Tibial nerve (tissue), 4 donors: ENCODE results near the gene MCRS1. TPM values are rescaled to one million over a fixed set of nuclear protein-coding genes. Genes with fewer than 3 reads are reported as not detected.

Experiments used
- DNase-seq, 2 donors: peaks; one replicate each; pipeline ENCODE4 v3.0.0-alpha.2; 2019; ENCODE audit warnings: low spot score in 2 of 2
- H3K27ac ChIP-seq, 4 donors: fragments of 200-600 bp; sonication (generic) in 3 of 4; one replicate each; pipeline ENCODE4 v1.5.1; 2017 to 2019; ENCODE audit warnings: mild to moderate bottlenecking in 1 of 4
- H3K27me3 ChIP-seq, 2 donors: fragments of 200-600 bp; sonication (generic) in 1 of 2; one replicate each; pipeline versions ENCODE4 v1.5.1 to v1.6.0; 2017 to 2019
- H3K36me3 ChIP-seq, 3 donors: fragments of 200-600 bp; sonication (generic); one replicate each; pipeline ENCODE4 v1.5.1; 2018 to 2019
- H3K4me1 ChIP-seq, 4 donors: fragments of 200-600 bp; sonication (generic) in 3 of 4; one replicate each; pipeline ENCODE4 v1.5.1; 2017 to 2019
- H3K4me3 ChIP-seq, 4 donors: fragments of 200-600 bp; sonication (generic) in 3 of 4; one replicate each; pipeline ENCODE4 v1.5.1; 2017 to 2019; ENCODE audit warnings: mild to moderate bottlenecking in 1 of 4, moderate library complexity in 1 of 4
- H3K9me3 ChIP-seq, 4 donors: fragments of 200-600 bp; sonication (generic) in 3 of 4; one replicate each; pipeline ENCODE4 v1.5.1; 2017 to 2019
- EP300 ChIP-seq, 2 donors: sonication (generic); formaldehyde crosslinking; IDR thresholded peaks; one replicate each; pipeline ENCODE4 v1.6.1; 2017; ENCODE audit warnings: antibody characterized with exemption in 2 of 2, mild to moderate bottlenecking in 1 of 2
- POLR2A ChIP-seq, 2 donors: fragments of 450-650 bp; IDR thresholded peaks; one replicate each; pipeline ENCODE4 v1.6.1; 2017; ENCODE audit warnings: antibody characterized with exemption in 2 of 2, mild to moderate bottlenecking in 2 of 2, moderate library complexity in 2 of 2
- WGBS, 2 donors: methylation state at CpG; one replicate each; pipeline ENCODE4 v1.1.5; 2018; 5-methylcytosine and 5-hydroxymethylcytosine counted together
- total RNA-seq, 4 donors: library from RNA; depleted of rRNA; stranded (reverse); fragments of >200 nt; gene quantifications; one replicate each; pipeline ENCODE4 v1.1.0, GENCODE V29; 2016
- TF ChIP-seq, protein P1 (sequence below), 5 experiments: fragments of 200-600 bp in 3 of 5; fragments of 450-650 bp in 2 of 5; sonication (generic) in 3 of 5; IDR thresholded peaks; one replicate each; pipeline ENCODE4 v1.5.1; 2016 to 2019; ENCODE audit warnings: antibody characterized with exemption in 5 of 5, mild to moderate bottlenecking in 3 of 5, moderate library complexity in 2 of 5

The MCRS1 gene
- total RNA-seq, 4 donors from 2014 or later = 42.0 to 67.2 (median 64.5) TPM

DNA sequence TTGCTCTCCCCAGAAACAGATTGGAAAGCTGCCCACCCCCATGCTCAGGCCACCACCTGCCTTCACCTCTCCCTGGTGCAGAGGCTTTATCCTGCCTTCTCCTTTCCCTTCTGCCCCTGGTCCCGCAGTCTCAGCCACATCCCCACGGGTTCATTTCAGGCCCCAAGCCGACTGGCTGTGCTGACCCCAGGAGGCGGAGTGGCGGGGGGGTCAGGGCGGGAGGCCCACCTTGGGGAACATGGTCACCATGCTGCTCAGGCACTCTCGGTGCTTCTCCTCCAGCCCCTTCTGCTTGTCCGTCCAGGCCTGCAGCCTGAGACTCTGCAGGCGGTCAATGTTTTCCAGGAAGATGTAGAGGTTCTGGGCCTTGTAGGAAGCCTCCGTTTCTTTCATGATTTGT is 30.6 kb upstream of the MCRS1 start:
- WGBS, 2 donors = 79 to 81% methylated on average over 10 of the region's 10 CpGs

DNA sequence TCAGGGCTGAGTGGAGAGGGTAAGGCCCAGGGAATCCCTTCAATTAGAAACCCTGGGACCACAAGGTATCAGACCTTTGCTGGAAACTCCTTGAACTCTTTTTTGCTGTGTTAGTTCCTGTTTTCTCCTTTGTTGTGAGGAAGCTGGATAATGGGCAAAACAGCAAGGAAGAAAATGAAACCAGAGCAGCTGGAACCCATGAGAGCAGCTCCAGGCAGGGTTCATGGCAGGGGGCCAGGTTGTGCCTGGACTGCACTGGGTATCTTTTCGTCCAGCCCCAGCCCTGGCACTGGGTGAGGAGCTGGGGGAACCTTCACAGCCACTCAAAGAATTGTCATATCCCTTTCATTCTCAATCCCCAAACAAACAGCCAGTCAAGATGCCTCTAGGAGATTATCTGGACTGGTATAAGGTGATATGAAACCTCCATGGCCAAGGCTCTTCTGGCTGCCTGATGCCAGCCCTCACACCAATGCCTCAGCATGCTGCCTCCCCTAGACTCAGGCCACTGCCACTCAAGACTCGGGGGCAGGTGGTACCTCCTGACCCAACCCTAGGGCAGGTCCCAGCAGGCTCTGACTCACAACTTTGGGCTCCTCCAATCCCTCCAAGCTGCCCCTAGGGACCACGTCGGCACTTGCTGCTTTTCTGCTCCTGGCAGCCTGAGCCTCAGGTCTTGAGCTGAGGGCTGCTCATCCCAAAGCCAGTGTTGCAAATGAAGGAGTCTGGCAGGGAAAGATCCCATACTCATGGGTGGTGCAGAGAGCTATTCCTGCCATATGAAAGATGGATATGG is 21.0 kb upstream of the MCRS1 start:
- 57 to 72% methylated on average over 1 to 4 of the region's 4 CpGs for WGBS, 2 donors
- no peak for DNase-seq
- no peak overlapping the region for H3K27ac ChIP-seq
- peaks cover 0 to 21% (median 0%) of the 10 kb centered on the region in 3 donors for H3K36me3 ChIP-seq
- H3K4me1 ChIP-seq = peaks cover 0 to 26% (median 3%) of the 10 kb centered on the region in 4 donors
- no peaks in the 10 kb centered on the region for H3K27me3 ChIP-seq
- H3K9me3 ChIP-seq = peaks cover 0 to 7% (median 0%) of the 10 kb centered on the region in 4 donors
- no peak overlapping the region for H3K4me3 ChIP-seq
- TF ChIP-seq EP300 (IDR thresholded peaks at IDR 0.05) (no peak), POLR2A (IDR thresholded peaks at IDR 0.05) (no peak)
- TF ChIP-seq, protein P1, sequence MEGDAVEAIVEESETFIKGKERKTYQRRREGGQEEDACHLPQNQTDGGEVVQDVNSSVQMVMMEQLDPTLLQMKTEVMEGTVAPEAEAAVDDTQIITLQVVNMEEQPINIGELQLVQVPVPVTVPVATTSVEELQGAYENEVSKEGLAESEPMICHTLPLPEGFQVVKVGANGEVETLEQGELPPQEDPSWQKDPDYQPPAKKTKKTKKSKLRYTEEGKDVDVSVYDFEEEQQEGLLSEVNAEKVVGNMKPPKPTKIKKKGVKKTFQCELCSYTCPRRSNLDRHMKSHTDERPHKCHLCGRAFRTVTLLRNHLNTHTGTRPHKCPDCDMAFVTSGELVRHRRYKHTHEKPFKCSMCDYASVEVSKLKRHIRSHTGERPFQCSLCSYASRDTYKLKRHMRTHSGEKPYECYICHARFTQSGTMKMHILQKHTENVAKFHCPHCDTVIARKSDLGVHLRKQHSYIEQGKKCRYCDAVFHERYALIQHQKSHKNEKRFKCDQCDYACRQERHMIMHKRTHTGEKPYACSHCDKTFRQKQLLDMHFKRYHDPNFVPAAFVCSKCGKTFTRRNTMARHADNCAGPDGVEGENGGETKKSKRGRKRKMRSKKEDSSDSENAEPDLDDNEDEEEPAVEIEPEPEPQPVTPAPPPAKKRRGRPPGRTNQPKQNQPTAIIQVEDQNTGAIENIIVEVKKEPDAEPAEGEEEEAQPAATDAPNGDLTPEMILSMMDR (IDR thresholded peaks at IDR 0.05) = no peak

More for the DNA sequence above, 30.6 kb upstream of the MCRS1 start:
- Histone ChIP-seq H3K27me3 (no peaks in the 10 kb centered on the region), H3K36me3 (peaks cover 0 to 30% (median 0%) of the 10 kb centered on the region in 3 donors), H3K4me1 (no peaks in the 10 kb centered on the region), H3K9me3 (no peaks in the 10 kb centered on the region), H3K4me3 (no peak overlapping the region), H3K27ac (no peak overlapping the region)
- no peak for DNase-seq
- TF ChIP-seq, protein P1 (IDR thresholded peaks at IDR 0.05) = no peak
- TF ChIP-seq POLR2A (IDR thresholded peaks at IDR 0.05) (no peak), EP300 (IDR thresholded peaks at IDR 0.05) (no peak)

DNA sequence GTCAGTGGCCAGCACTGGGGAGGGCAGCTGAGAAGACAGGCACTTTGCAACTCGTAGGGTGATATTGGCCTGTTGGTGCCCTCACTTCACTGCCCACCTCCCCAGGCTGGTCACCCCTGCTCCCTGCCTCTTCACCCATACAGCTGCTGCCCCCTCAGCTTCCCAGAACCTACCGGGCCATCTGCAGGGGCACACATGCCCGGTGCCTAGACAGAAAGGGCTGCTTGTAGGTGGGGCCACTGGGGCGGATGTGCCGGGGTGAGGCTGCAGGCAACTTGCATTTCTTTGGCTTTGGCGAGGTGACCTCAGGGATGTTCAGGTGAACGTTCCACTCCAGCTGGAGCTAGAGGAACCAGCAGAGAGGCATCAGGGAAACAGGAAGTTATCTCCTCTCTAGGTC is 20.3 kb upstream of the MCRS1 start:
- WGBS, 2 donors = 77 to 81% methylated on average over 7 of the region's 7 CpGs
- H3K4me1 ChIP-seq = peaks cover 0 to 33% (median 3%) of the 10 kb centered on the region in 4 donors
- no peaks in the 10 kb centered on the region for H3K27me3 ChIP-seq
- peaks cover 0 to 7% (median 0%) of the 10 kb centered on the region in 4 donors for H3K9me3 ChIP-seq
- no peak for TF ChIP-seq POLR2A (IDR thresholded peaks at IDR 0.05)
- no peak for TF ChIP-seq EP300 (IDR thresholded peaks at IDR 0.05)
- TF ChIP-seq, protein P1 (IDR thresholded peaks at IDR 0.05) = no peak
- no peak for DNase-seq
- peaks cover 0 to 21% (median 0%) of the 10 kb centered on the region in 3 donors for H3K36me3 ChIP-seq
- H3K4me3 ChIP-seq = no peak overlapping the region
- H3K27ac ChIP-seq = no peak overlapping the region

DNA sequence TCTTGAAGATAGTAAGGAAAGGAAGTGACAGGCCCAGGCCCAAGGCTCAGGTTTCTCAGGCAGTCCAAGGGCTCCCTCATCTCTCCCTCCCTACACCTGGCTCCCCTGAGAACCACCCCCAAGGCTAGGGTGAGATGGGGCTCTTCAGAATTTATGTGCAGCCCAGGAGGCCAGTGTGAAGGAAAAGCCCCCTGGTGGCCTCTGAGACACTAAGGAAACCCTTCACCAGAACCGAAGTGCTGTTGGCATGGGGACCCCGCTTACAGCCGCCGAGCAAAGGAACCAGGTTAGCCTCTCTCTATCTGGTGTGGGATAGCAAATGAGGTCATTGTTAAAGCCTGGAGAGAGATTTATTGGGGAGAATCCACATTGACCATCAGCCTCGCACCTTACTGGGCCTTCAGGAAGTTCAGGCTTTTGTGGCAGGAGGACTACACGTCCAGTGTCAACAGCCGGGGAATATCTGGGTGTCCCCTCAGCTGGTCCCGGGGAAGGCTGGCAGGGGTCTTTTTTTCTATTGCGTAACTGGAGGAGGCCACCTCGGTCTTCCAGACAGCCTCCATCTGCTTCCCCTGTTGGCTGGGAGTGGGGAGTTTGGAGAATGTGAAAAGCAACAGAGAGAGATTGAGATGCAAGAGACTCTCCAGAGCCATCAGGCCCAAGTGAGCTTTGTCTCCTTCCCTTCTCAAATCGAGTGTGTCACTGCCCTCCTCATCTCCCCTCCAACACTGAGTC is 19.4 kb upstream of the MCRS1 start:
- H3K36me3 ChIP-seq = peaks cover 0 to 21% (median 0%) of the 10 kb centered on the region in 3 donors
- no peak overlapping the region for H3K4me3 ChIP-seq
- peaks cover 0 to 42% (median 7%) of the 10 kb centered on the region in 4 donors for H3K4me1 ChIP-seq
- TF ChIP-seq, protein P1 (IDR thresholded peaks at IDR 0.05) = no peak
- no peak for TF ChIP-seq POLR2A (IDR thresholded peaks at IDR 0.05)
- TF ChIP-seq EP300 (IDR thresholded peaks at IDR 0.05) = no peak
- no peak for DNase-seq
- peak overlapping the region in 1 of 4 donors; percentile 43 for H3K27ac ChIP-seq
- H3K9me3 ChIP-seq = peaks cover 0 to 7% (median 0%) of the 10 kb centered on the region in 4 donors
- 89 to 93% methylated on average over 10 of the region's 11 CpGs for WGBS, 2 donors
- H3K27me3 ChIP-seq = no peaks in the 10 kb centered on the region
